ENCODE results near the gene ITLN1.

Gene ITLN1

DNA sequence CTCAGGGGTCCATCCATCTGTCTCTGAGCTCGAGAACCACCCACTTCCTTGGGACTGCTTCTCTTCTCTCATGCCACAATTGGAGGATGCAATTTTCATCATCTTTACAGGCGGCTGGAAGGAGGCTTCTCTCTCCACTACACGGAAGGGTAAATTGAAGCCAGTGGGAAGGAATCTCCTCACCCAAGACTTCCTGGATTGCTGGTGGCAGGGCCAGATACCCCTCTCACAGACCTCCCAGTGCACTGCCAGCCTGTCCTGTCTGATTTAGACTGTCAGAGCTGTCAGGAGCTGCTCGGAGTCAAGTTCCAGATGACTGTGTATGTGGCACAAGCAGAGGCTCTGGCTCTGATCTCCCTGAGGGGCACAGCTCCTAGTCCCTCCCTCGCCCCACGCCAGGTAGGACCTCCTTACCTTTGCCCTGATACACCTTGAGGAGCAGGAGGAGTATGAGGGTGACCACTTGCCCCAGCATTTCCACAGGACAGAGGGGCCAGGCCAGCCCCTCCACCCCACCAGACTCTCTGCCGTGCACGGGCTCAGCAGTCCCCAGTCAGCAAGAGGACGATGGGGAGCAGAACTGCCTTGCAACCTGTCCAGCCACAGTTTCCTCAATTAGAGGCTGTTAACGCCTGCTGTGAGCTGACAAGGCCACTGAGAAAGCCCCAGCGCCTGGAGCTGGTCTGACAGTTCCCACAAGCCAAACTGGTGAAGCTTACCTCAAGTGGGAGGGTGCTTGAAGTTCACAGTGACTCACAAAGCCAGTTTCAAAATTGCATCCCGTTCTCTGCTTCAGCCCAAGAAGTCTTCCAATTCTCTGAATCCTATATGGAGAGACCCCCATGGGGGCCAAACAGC, 22.5 kb downstream of the ITLN1 start, which contains the start of gene CD244:
Gene CD244 (minus strand): TSS at position 685 of the 858 bp plus-strand sequence. CDS start 210 bp downstream, at position 475.
- TF ChIP-seq ZFX (IDR thresholded peaks at IDR 0.05; ENCODE audit: borderline replicate concordance) = no peak
- TF ChIP-seq, protein P1, sequence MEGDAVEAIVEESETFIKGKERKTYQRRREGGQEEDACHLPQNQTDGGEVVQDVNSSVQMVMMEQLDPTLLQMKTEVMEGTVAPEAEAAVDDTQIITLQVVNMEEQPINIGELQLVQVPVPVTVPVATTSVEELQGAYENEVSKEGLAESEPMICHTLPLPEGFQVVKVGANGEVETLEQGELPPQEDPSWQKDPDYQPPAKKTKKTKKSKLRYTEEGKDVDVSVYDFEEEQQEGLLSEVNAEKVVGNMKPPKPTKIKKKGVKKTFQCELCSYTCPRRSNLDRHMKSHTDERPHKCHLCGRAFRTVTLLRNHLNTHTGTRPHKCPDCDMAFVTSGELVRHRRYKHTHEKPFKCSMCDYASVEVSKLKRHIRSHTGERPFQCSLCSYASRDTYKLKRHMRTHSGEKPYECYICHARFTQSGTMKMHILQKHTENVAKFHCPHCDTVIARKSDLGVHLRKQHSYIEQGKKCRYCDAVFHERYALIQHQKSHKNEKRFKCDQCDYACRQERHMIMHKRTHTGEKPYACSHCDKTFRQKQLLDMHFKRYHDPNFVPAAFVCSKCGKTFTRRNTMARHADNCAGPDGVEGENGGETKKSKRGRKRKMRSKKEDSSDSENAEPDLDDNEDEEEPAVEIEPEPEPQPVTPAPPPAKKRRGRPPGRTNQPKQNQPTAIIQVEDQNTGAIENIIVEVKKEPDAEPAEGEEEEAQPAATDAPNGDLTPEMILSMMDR (IDR thresholded peaks at IDR 0.05) = no peak

DNA sequence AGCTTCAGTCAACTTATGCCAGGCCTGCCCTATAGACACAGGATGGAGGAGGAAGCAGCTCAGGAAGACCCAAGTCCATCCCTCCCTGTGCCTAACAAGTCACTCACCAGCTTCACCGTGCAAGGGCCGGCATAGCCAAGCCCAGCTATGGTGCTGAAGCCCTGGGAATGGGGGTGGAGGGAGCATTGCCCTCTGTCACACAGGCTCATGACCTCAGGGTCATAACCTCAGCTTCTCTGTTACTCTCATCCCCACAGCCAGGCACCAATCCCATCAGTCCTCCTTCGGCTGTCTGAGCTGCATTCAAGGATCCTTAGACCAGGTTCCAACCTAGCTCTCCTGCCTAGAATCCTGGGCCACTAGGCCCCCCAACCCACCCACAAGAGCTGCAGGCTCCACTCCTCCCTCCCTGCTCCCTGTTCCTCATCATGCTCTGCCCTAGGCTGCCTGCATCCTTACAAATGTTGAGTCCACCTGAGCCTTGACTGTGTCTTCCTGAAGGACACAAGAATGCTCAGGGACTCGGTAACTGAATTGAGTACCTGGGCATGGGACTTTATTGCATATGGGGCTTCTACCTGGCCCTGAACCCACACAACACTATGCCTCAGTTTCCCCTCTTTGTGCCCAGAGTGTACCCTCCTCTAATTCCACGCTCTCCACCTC, 24.0 kb downstream of the ITLN1 start:
- no peak for TF ChIP-seq ZFX (IDR thresholded peaks at IDR 0.05; ENCODE audit: borderline replicate concordance)
- TF ChIP-seq, protein P1 (IDR thresholded peaks at IDR 0.05) = no peak

More for the DNA sequence above, 22.5 kb downstream of the ITLN1 start, which contains the start of gene CD244:
- no peak within 1 kb of the TSS for H3K27ac ChIP-seq

DNA sequence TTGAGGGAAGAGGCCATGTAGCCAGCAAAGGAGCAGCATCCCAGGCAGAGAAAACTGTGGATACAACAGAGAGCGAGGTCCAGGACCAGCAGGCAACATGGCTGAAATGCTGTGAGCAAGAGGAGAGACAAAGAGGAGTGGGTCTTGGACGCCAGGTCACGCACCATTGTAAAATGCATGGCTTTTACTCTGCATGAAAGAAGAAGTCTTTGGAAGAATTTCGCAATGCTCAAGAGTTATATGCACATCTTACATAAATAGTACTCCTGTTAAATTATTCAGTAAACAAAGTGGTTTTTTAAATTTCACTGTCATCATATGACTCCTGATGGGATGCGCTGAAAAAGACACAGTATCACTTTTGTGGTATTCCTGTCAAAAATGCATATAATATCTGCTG, 25.8 kb downstream of the ITLN1 start:
- no peak overlapping the region for H3K27ac ChIP-seq
- TF ChIP-seq, protein P1 (IDR thresholded peaks at IDR 0.05) = no peak
- TF ChIP-seq ZFX (IDR thresholded peaks at IDR 0.05; ENCODE audit: borderline replicate concordance) = no peak

More for the DNA sequence above, 24.0 kb downstream of the ITLN1 start:
- no peak overlapping the region for H3K27ac ChIP-seq

DNA sequence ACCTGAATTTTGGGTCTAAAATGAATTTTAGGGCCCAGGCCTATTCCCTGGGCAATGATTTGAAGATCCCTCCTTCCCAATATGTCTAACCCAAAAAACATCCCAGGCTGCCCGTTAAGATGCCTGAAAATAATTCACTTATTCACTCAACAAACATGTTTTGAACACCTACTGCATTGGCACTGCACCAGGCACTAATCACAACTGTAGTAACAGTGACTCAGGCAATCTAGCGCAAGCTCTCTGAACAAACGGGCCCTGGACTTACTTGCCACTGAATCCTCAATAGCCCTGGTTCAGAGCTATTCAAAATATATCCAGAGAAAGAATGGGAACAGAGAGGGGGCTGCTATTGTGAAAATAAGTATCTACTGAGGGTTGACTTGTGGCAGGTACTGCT, 26.5 kb downstream of the ITLN1 start:
- no peak overlapping the region for H3K27ac ChIP-seq
- TF ChIP-seq, protein P1 (IDR thresholded peaks at IDR 0.05) = no peak
- TF ChIP-seq ZFX (IDR thresholded peaks at IDR 0.05; ENCODE audit: borderline replicate concordance) = no peak

DNA sequence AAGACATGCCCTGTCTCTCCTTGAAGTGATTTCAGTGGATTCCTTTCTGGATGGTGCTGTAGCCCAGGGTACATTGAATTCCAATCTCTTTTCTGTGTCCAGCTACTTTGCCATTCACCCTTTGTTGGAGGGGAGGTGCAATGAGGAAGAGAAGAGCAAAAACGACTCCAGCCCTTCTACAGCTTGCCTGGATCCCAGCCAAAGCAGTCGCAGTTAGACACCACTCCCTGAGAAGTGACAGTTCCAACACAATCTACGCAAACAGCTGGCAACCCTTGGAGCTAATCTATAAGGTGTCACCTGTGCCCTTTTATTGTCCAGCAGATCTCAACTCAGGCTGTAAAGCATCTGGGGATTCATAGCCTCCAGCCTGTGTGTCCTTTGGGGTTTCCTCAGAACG, 26.9 kb downstream of the ITLN1 start:
- TF ChIP-seq, protein P1 (IDR thresholded peaks at IDR 0.05) = no peak
- TF ChIP-seq ZFX (IDR thresholded peaks at IDR 0.05; ENCODE audit: borderline replicate concordance) = no peak
- H3K27ac ChIP-seq = no peak overlapping the region

DNA sequence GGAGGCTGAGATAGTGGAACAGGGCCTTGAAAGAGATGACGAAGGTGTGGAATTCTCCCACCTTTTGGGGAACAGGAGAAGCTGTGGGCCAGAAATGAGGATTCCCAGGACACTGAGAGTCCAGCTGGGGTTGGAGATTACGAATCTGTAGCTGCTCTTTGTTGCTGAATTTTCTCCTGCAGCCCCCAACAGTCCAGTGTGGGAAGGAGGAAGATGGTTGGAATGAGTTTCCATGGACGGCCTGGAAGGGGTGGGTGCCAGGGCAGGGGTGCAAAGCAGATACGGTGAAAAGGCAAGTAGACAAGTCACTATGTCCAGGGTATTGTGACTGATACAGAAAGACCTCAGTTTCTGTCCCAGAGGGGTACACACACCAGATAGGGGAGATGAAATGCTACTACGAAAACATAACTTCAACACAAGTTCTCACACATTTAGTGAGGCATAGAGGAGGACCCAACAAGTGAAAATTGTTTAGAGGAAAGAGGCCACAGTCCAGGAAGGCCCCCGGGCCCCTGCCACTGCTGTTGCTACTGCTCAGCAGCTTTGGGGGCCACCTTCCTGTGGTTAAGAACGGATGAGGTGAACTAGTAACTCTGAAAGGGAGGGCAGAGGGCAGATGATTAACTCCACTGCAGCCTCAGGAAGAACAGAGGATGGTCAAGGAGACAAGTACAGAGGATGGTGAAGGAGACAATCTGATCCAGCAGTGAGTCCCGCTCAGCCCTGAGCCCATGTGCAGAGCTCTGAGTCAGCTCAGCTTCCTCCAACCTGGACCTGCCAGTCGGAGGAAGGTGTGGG, 29.6 kb downstream of the ITLN1 start:
- TF ChIP-seq ZFX (IDR thresholded peaks at IDR 0.05; ENCODE audit: borderline replicate concordance) = no peak
- TF ChIP-seq, protein P1 (IDR thresholded peaks at IDR 0.05) = no peak
- no peak overlapping the region for H3K27ac ChIP-seq
